HCT116 (cell line): ENCODE results near the gene CSPG4.

Experiments used
- EZH2 ChIP-seq: fragments of 200-600 bp; sonication (generic); IDR thresholded peaks from 2 replicates; pipeline ENCODE4 v1.6.1; 2017; ENCODE audit warnings: antibody characterized with exemption, mixed run types
- SP1 ChIP-seq: IDR thresholded peaks from 2 replicates; pipeline ENCODE4 v1.6.1; 2012; ENCODE audit warnings: low read depth
- TF ChIP-seq, protein P1 (sequence below), 3 experiments: fragments of 200-600 bp in 1 of 3; sonication (generic) in 1 of 3; IDR thresholded peaks in 2 of 3; conservative IDR thresholded peaks in 1 of 3; 2 replicates each; pipeline ENCODE4 v1.5.1; 2012 to 2017; ENCODE audit warnings: low read depth in 2 of 3, low read length in 2 of 3, antibody characterized with exemption in 1 of 3, borderline replicate concordance in 1 of 3, control low read depth in 1 of 3, mild to moderate bottlenecking in 1 of 3, mixed read lengths in 1 of 3, mixed run types in 1 of 3, moderate library complexity in 1 of 3; ENCODE audit not compliant: insufficient read depth in 1 of 3

DNA sequence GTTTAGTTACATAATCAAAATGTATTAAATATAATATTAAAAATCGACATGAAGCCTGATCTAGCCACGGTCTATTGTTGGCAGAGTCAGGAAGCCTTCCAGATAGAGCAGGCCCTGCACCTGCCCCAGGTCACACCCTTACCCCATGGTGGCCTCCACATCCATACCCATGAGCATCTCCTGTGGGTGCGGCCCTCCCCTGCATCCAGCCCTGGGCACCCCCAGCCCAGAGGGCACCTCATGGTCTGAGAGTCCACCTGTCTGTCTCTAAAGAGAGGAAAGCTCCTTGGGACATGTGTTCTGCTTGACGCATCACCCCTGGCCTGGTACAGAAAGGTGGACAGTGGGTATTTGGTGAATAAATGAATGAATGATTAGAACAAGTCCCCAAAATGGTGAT lies 37.2 kb upstream of the CSPG4 start:
- TF ChIP-seq, protein P1, sequence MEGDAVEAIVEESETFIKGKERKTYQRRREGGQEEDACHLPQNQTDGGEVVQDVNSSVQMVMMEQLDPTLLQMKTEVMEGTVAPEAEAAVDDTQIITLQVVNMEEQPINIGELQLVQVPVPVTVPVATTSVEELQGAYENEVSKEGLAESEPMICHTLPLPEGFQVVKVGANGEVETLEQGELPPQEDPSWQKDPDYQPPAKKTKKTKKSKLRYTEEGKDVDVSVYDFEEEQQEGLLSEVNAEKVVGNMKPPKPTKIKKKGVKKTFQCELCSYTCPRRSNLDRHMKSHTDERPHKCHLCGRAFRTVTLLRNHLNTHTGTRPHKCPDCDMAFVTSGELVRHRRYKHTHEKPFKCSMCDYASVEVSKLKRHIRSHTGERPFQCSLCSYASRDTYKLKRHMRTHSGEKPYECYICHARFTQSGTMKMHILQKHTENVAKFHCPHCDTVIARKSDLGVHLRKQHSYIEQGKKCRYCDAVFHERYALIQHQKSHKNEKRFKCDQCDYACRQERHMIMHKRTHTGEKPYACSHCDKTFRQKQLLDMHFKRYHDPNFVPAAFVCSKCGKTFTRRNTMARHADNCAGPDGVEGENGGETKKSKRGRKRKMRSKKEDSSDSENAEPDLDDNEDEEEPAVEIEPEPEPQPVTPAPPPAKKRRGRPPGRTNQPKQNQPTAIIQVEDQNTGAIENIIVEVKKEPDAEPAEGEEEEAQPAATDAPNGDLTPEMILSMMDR (IDR thresholded peaks at IDR 0.05 in 2 of 3, conservative IDR thresholded peaks at IDR 0.05 in 1 of 3; ENCODE audit: borderline replicate concordance in 1 of 3, insufficient read depth in 1 of 3, low read depth in 2 of 3, low read length in 2 of 3) = no peak
- TF ChIP-seq SP1 (no peak), EZH2 (no peak)
